ENCODE data around the gene KRT34.
"Not testable (repeated sequence)": the region's sequence is repeated elsewhere in the genome, so short reads cannot be mapped to it uniquely, and the experiment has no call there.

The KRT34 gene

GRCh38 chr17:41351177-41351576 is 30.9 kb downstream of the KRT34 start:
- TF ChIP-seq CTCF (IDR thresholded peaks at IDR 0.05; ENCODE audit: low read length, missing control alignments) = no peak
- no peak overlapping the region for H3K4me3 ChIP-seq (replicated peaks; ENCODE audit: low read depth, low read length)
- no peak for DNase-seq (ENCODE audit: low read depth)

GRCh38 chr17:41350381-41350878 is 31.7 kb downstream of the KRT34 start, which contains the start of gene KRT33A:
KRT33A (minus strand) TSS chr17:41350828; CDS start chr17:41350767, 61 bp downstream.
- not testable (repeated sequence) for DNase-seq (ENCODE audit: low read depth); H3K4me3 ChIP-seq (replicated peaks; ENCODE audit: low read depth, low read length)

GRCh38 chr17:41347869-41348760 is 34.0 kb downstream of the KRT34 start:
- no peak for TF ChIP-seq CTCF (IDR thresholded peaks at IDR 0.05; ENCODE audit: low read length, missing control alignments)

GRCh38 chr17:41346421-41346820 is 35.7 kb downstream of the KRT34 start:
- not testable (repeated sequence) for DNase-seq (ENCODE audit: low read depth); H3K4me3 ChIP-seq (replicated peaks; ENCODE audit: low read depth, low read length)

More at GRCh38 chr17:41347869-41348760, 34.0 kb downstream of the KRT34 start:
- no peak for DNase-seq (ENCODE audit: low read depth)
- no peak overlapping the region for H3K4me3 ChIP-seq (replicated peaks; ENCODE audit: low read depth, low read length)

- TF ChIP-seq CTCF (IDR thresholded peaks at IDR 0.05; ENCODE audit: low read length, missing control alignments) = no peak
- H3K4me3 ChIP-seq (replicated peaks; ENCODE audit: low read depth, low read length) = no peak overlapping the region
- no peak for DNase-seq (ENCODE audit: low read depth)
These were observed 36.1 kb downstream of the KRT34 start for GRCh38 chr17:41345992-41346391.

GRCh38 chr17:41343029-41343428 is 39.1 kb downstream of the KRT34 start:
- no peak for TF ChIP-seq CTCF (IDR thresholded peaks at IDR 0.05; ENCODE audit: low read length, missing control alignments)
- H3K4me3 ChIP-seq (replicated peaks; ENCODE audit: low read depth, low read length) = no peak overlapping the region
- no peak for DNase-seq (ENCODE audit: low read depth)

GRCh38 chr17:41340934-41341861 is 40.9 kb downstream of the KRT34 start:
- no peak overlapping the region for H3K4me3 ChIP-seq (replicated peaks; ENCODE audit: low read depth, low read length)
- no peak for TF ChIP-seq CTCF (IDR thresholded peaks at IDR 0.05; ENCODE audit: low read length, missing control alignments)
- DNase-seq (ENCODE audit: low read depth) = no peak

Data from fibroblast of pulmonary artery (primary cell).